NCI-H2107 treated with DMSO at 0.1 percent for 48 hours (cell line): ENCODE data around the gene CACNB4.
"Not testable (repeated sequence)": the region's sequence is repeated elsewhere in the genome, so short reads cannot be mapped to it uniquely, and the experiment has no call there.

Experiments
- DNase-seq: peaks from one replicate; lab custom pipeline; 2025; ENCODE audit not compliant: unreplicated experiment; lab: John Stamatoyannopoulos, UW

CACNB4 gene

GRCh38 chr2:151946250-151946884 lies 152.5 kb downstream of the CACNB4 start:
- DNase-seq = no peak

- DNase-seq = no peak
Measured at GRCh38 chr2:151945602-151946001, 153.2 kb downstream of the CACNB4 start.

GRCh38 chr2:151945186-151945585 lies 153.7 kb downstream of the CACNB4 start:
- DNase-seq = no peak

- no peak for DNase-seq
Measured at GRCh38 chr2:151943461-151943860, 155.4 kb downstream of the CACNB4 start.

- not testable (repeated sequence) for DNase-seq
Measured at GRCh38 chr2:151942540-151943205, 156.2 kb downstream of the CACNB4 start.

- no peak for DNase-seq
Measured at GRCh38 chr2:151937966-151938365, 160.9 kb downstream of the CACNB4 start.

GRCh38 chr2:151936626-151937025 lies 162.2 kb downstream of the CACNB4 start:
- no peak for DNase-seq

- DNase-seq = no peak
Measured at GRCh38 chr2:151933266-151933804, 165.5 kb downstream of the CACNB4 start.

GRCh38 chr2:151931756-151932155 lies 167.1 kb downstream of the CACNB4 start:
- DNase-seq = no peak

- no peak for DNase-seq
Measured at GRCh38 chr2:151931030-151931611, 167.7 kb downstream of the CACNB4 start.

- no peak for DNase-seq
Measured at GRCh38 chr2:151930042-151930441, 168.8 kb downstream of the CACNB4 start.

GRCh38 chr2:151928380-151928779 lies 170.5 kb downstream of the CACNB4 start:
- DNase-seq = peak; percentile 64

GRCh38 chr2:151927501-151928221 lies 171.2 kb downstream of the CACNB4 start:
- peak; percentile 59 for DNase-seq

GRCh38 chr2:151922845-151923666 lies 175.8 kb downstream of the CACNB4 start:
- no peak for DNase-seq

GRCh38 chr2:151919786-151920185 lies 179.1 kb downstream of the CACNB4 start:
- no peak for DNase-seq

GRCh38 chr2:151918308-151918707 lies 180.5 kb downstream of the CACNB4 start:
- no peak for DNase-seq

- peak; percentile 9 for DNase-seq
Measured at GRCh38 chr2:151916632-151917031, 182.2 kb downstream of the CACNB4 start.

GRCh38 chr2:151915629-151916025 lies 183.2 kb downstream of the CACNB4 start:
- not testable (repeated sequence) for DNase-seq

- DNase-seq = no peak
Measured at GRCh38 chr2:151914989-151915628, 183.7 kb downstream of the CACNB4 start.
